ENCODE data around the gene IL12RB1. TPM values are rescaled to one million over a fixed set of nuclear protein-coding genes. Genes with fewer than 3 reads are reported as not detected.

The IL12RB1 gene
- total RNA-seq, 1 donor from 2014 or later = not detected

DNA sequence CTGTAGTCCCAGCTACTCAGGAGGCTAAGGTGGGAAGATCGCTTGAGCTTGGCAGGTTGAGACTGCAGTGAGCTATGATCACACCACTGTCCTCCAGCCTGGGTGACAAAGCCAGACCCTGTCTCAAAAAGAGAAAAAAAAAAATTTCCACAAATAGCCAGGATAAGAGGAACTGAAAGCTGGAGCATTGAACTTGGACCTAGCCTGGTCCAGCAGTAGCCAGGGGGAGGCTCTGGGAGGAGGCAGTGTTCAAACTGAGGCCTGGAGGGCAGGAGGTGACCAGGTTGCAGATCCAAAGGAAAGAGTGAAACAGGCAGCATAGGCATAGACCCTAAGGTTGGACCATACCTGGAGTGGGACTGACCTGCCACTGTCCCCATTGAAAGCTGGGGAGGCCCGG, 39.4 kb upstream of the IL12RB1 start:
- Histone ChIP-seq H3K9ac (no peak overlapping the region), H3F3A (ENCODE audit: low read depth) (no peaks in the 10 kb centered on the region), H3K79me2 (ENCODE audit: low read depth) (no peaks in the 10 kb centered on the region), H3K9me3 (ENCODE audit: low read depth) (no peaks in the 10 kb centered on the region), H3K4me2 (no peak overlapping the region), H2AFZ (replicated peaks) (no peak overlapping the region), H3K27ac (no peak overlapping the region), H4K20me1 (ENCODE audit: low read depth) (no peaks in the 10 kb centered on the region), H3K4me1 (no peaks in the 10 kb centered on the region), H3K27me3 (no peaks in the 10 kb centered on the region), H3K36me3 (no peaks in the 10 kb centered on the region), H3K4me3 (no peak overlapping the region)
- Mint-ChIP-seq H3K4me3 (no peak overlapping the region), H3K27me3 (ENCODE audit: insufficient read depth, low read depth) (peaks cover 4% of the 10 kb centered on the region), H3K36me3 (peaks cover 9% of the 10 kb centered on the region), H3K9me3 (no peaks in the 10 kb centered on the region), H3K4me1 (no peaks in the 10 kb centered on the region), H3K27ac (no peak overlapping the region)
- TF ChIP-seq CTCF (IDR thresholded peaks at IDR 0.05) (no peak), EZH2phosphoT487 (IDR thresholded peaks at IDR 0.05) (no peak), EZH2 (IDR thresholded peaks at IDR 0.05) (no peak)
- no peak for DNase-seq (ENCODE audit: low spot score)

GRCh38 chr19:18123819-18124218, 37.1 kb upstream of the IL12RB1 start:
- no peak overlapping the region for H2AFZ ChIP-seq (replicated peaks)
- H3K9me3 Mint-ChIP-seq = no peaks in the 10 kb centered on the region
- H3K27me3 Mint-ChIP-seq (ENCODE audit: insufficient read depth, low read depth) = peaks cover 5% of the 10 kb centered on the region
- no peak overlapping the region for H3K4me2 ChIP-seq
- H3K27me3 ChIP-seq = no peaks in the 10 kb centered on the region
- H3K36me3 Mint-ChIP-seq = peaks cover 9% of the 10 kb centered on the region
- no peaks in the 10 kb centered on the region for H3K4me1 ChIP-seq
- H3K9me3 ChIP-seq (ENCODE audit: low read depth) = no peaks in the 10 kb centered on the region
- no peak overlapping the region for H3K27ac Mint-ChIP-seq
- H3F3A ChIP-seq (ENCODE audit: low read depth) = peaks cover 4% of the 10 kb centered on the region
- H3K79me2 ChIP-seq (ENCODE audit: low read depth) = peaks cover 3% of the 10 kb centered on the region
- DNase-seq (ENCODE audit: low spot score) = no peak
- peaks cover 13% of the 10 kb centered on the region for H3K4me1 Mint-ChIP-seq
- no peak overlapping the region for H3K27ac ChIP-seq
- H3K4me3 Mint-ChIP-seq = no peak overlapping the region
- H3K36me3 ChIP-seq = no peaks in the 10 kb centered on the region
- TF ChIP-seq CTCF (IDR thresholded peaks at IDR 0.05) = no peak
- TF ChIP-seq EZH2phosphoT487 (IDR thresholded peaks at IDR 0.05) = no peak
- no peak for TF ChIP-seq EZH2 (IDR thresholded peaks at IDR 0.05)
- no peak overlapping the region for H3K4me3 ChIP-seq
- no peak overlapping the region for H3K9ac ChIP-seq
- peaks cover 16% of the 10 kb centered on the region for H4K20me1 ChIP-seq (ENCODE audit: low read depth)

DNA sequence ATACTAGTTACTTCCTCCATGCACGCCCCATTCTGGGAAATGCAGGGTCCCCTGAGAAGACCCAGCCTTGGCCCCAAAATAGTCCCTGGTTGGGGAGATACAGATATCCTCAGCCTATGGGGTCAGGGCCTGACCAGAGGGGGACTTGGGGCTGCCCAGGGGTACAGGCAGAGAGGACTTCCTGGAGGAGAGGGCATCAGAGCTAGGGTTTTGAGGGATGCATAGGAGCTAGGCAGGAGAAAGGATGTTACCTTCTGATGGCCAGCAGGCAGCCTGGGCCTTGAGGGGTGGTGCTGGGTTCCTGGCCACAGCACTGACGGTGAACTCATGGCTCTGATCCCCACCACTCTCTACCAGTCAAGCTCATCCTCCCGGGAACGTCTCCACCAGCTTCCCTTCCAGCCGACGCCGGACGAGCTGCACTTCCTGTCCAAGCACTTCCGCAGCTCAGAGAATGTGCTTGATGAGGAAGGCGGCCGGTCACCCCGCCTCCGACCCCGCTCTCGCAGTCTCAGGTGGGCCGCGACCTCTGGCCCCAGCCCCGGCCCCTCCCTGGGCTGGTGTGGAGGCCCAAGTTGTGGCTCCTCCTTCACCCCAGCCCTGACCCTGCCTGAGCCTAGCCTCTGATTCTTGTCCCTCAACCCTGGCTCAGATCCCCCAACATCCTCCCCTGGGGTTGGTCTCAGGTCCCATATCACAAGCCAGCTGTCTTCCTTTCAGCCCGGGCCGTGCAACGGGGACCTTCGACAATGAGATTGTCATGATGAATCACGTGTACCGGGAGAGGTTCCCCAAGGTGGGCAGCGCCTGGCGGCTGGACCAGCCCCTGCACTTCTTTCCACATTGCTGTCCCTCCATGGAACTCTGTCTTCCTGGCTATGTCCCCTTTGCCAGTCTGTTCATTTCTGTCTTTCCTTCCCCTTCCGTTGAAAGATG, 36.4 kb upstream of the IL12RB1 start:
- Histone ChIP-seq H4K20me1 (ENCODE audit: low read depth) (peaks cover 20% of the 10 kb centered on the region), H3F3A (ENCODE audit: low read depth) (peaks cover 6% of the 10 kb centered on the region), H3K27ac (no peak overlapping the region), H3K9me3 (ENCODE audit: low read depth) (no peaks in the 10 kb centered on the region), H3K79me2 (ENCODE audit: low read depth) (peaks cover 10% of the 10 kb centered on the region), H3K4me3 (no peak overlapping the region), H3K4me2 (no peak overlapping the region), H3K36me3 (no peaks in the 10 kb centered on the region), H3K4me1 (no peaks in the 10 kb centered on the region), H3K9ac (no peak overlapping the region), H2AFZ (replicated peaks) (no peak overlapping the region), H3K27me3 (no peaks in the 10 kb centered on the region)
- no peak for TF ChIP-seq EZH2phosphoT487 (IDR thresholded peaks at IDR 0.05)
- TF ChIP-seq CTCF (IDR thresholded peaks at IDR 0.05) = no peak
- no peak for TF ChIP-seq EZH2 (IDR thresholded peaks at IDR 0.05)
- H3K27me3 Mint-ChIP-seq (ENCODE audit: insufficient read depth, low read depth) = peaks cover 5% of the 10 kb centered on the region
- H3K36me3 Mint-ChIP-seq = peaks cover 5% of the 10 kb centered on the region
- no peak overlapping the region for H3K4me3 Mint-ChIP-seq
- H3K4me1 Mint-ChIP-seq = peaks cover 16% of the 10 kb centered on the region
- DNase-seq (ENCODE audit: low spot score) = no peak
- no peak overlapping the region for H3K27ac Mint-ChIP-seq
- no peaks in the 10 kb centered on the region for H3K9me3 Mint-ChIP-seq
